IMR-90 (cell line): Measurements from ENCODE around the gene BATF. TPM values are rescaled to one million over a fixed set of nuclear protein-coding genes. Genes with fewer than 3 reads are reported as not detected.

Experiments
- ATAC-seq: fragments of 200-7000 bp; cut with Tn5 transposase; 2 replicates; pipeline ENCODE4 v1.9.1; 2020; ENCODE audit warnings: low read depth, mild to moderate bottlenecking, moderate library complexity
- BruUV-seq: library from RNA; stranded (reverse); fragments of 400-500 nt; replicated peaks from 2 replicates; lab custom pipeline; 2021; lab: Mats Ljungman, UMichigan
- CTCF ChIA-PET: fragments of 300-600 bp; formaldehyde crosslinking; extraction: SDS; loops from one replicate; lab custom pipeline; 2021; ENCODE audit warnings: antibody characterized with exemption; lab: Yijun Ruan, JAX
- POLR2A ChIA-PET: fragments of 300-600 bp; sonication (Branson Sonifier 250); formaldehyde crosslinking; loops from one replicate; lab custom pipeline; 2022; ENCODE audit warnings: antibody characterized with exemption; ENCODE audit not compliant: unreplicated experiment; lab: Charles Lee
- DNase-seq: peaks from one replicate; pipeline ENCODE4 v3.0.0; 2013
- H2AFZ ChIP-seq: replicated peaks from 2 replicates; pipeline ENCODE3; 2013; ENCODE audit warnings: low read length, mild to moderate bottlenecking; ENCODE audit not compliant: poor library complexity
- H2AK5ac ChIP-seq: 2 replicates; pipeline ENCODE4 v1.6.1; 2013; ENCODE audit warnings: low read depth, low read length, inconsistent platforms
- H2AK9ac ChIP-seq: replicated peaks from 2 replicates; pipeline ENCODE3; 2013; ENCODE audit warnings: mild to moderate bottlenecking, low read depth, low read length, moderate library complexity; ENCODE audit not compliant: poor library complexity
- H2BK120ac ChIP-seq: 2 replicates; pipeline ENCODE4 v1.6.1; 2013; ENCODE audit warnings: low read depth, low read length, inconsistent platforms
- H2BK15ac ChIP-seq: 3 replicates; pipeline ENCODE4 v1.6.1; 2013; ENCODE audit warnings: low read depth, low read length, inconsistent platforms
- H2BK20ac ChIP-seq: 2 replicates; pipeline ENCODE4 v1.6.1; 2013; ENCODE audit warnings: low read depth, mild to moderate bottlenecking, inconsistent platforms, low read length, moderate library complexity
- H2BK5ac ChIP-seq: 2 replicates; pipeline ENCODE4 v1.6.1; 2013; ENCODE audit warnings: mild to moderate bottlenecking, low read depth, low read length, inconsistent platforms; ENCODE audit not compliant: poor library complexity, severe bottlenecking
- H3K14ac ChIP-seq: replicated peaks from 2 replicates; pipeline ENCODE4 v1.6.1; 2013; ENCODE audit warnings: low read depth, low read length, inconsistent platforms
- H3K18ac ChIP-seq: 2 replicates; pipeline ENCODE4 v1.6.1; 2013; ENCODE audit warnings: low read depth, low read length, control low read depth
- H3K23ac ChIP-seq: 2 replicates; pipeline ENCODE4 v1.6.1; 2013; ENCODE audit warnings: low read depth, low read length, inconsistent platforms
- H3K27ac ChIP-seq: 2 replicates; pipeline ENCODE4 v1.5.1; 2013; ENCODE audit warnings: mild to moderate bottlenecking, control low read depth, low read length; ENCODE audit not compliant: insufficient read depth
- H3K27me3 ChIP-seq: 2 replicates; pipeline ENCODE4 v1.6.1; 2013; ENCODE audit warnings: low read length; ENCODE audit not compliant: control insufficient read depth, insufficient read depth
- H3K36me3 ChIP-seq: 2 replicates; pipeline ENCODE4 v1.6.1; 2013; ENCODE audit warnings: low read length, mixed read lengths; ENCODE audit not compliant: control insufficient read depth, insufficient read depth
- H3K4ac ChIP-seq: 2 replicates; pipeline ENCODE4 v1.6.1; 2013; ENCODE audit warnings: low read depth, low read length, inconsistent platforms
- H3K4me1 ChIP-seq: 2 replicates; pipeline ENCODE4 v1.6.1; 2013; ENCODE audit warnings: low read length, mixed read lengths; ENCODE audit not compliant: control insufficient read depth, insufficient read depth
- H3K4me2 ChIP-seq: 2 replicates; pipeline ENCODE4 v1.6.1; 2013; ENCODE audit warnings: low read depth, mild to moderate bottlenecking, control low read depth, low read length, moderate library complexity
- H3K4me3 ChIP-seq: 2 replicates; pipeline ENCODE4 v1.5.1; 2013; ENCODE audit warnings: low read depth, mild to moderate bottlenecking, control low read depth, low read length, moderate library complexity; ENCODE audit not compliant: insufficient read depth
- H3K56ac ChIP-seq: 2 replicates; pipeline ENCODE4 v1.6.1; 2013; ENCODE audit warnings: low read length, inconsistent platforms; ENCODE audit not compliant: insufficient read depth; ENCODE audit errors: extremely low read depth
- H3K79me1 ChIP-seq, 2 experiments: 2 replicates each; pipeline ENCODE4 v1.6.1; 2013; ENCODE audit warnings: low read length in 2 of 2, inconsistent platforms in 1 of 2, low read depth in 1 of 2
- H3K9ac ChIP-seq: 2 replicates; pipeline ENCODE4 v1.6.1; 2013; ENCODE audit warnings: low read depth, low read length, control low read depth
- H3K9me1 ChIP-seq: 2 replicates; pipeline ENCODE4 v1.6.1; 2013; ENCODE audit warnings: low read length, inconsistent platforms; ENCODE audit not compliant: insufficient read depth
- H3K9me3 ChIP-seq: 2 replicates; pipeline ENCODE4 v1.6.1; 2013; ENCODE audit warnings: low read length; ENCODE audit not compliant: control insufficient read depth, insufficient read depth
- H4K20me1 ChIP-seq: 2 replicates; pipeline ENCODE4 v1.6.1; 2013; ENCODE audit warnings: low read length, inconsistent platforms; ENCODE audit not compliant: insufficient read depth
- H4K5ac ChIP-seq: 2 replicates; pipeline ENCODE4 v1.6.1; 2013; ENCODE audit warnings: mild to moderate bottlenecking, low read depth, low read length, control low read depth
- H4K8ac ChIP-seq, 2 experiments: 2 replicates each; pipeline ENCODE4 v1.6.1; 2013; ENCODE audit warnings: low read depth in 2 of 2, low read length in 2 of 2, control low read depth in 1 of 2, inconsistent platforms in 1 of 2
- H4K91ac ChIP-seq: 2 replicates; pipeline ENCODE4 v1.6.1; 2013; ENCODE audit warnings: low read depth, low read length, inconsistent platforms; ENCODE audit not compliant: insufficient read depth
- BHLHE40 ChIP-seq: fragments of 150-350 bp; IDR thresholded peaks from 2 replicates; pipeline ENCODE4 v1.6.1; 2016; ENCODE audit warnings: mild to moderate bottlenecking, low read depth, low read length
- CEBPB ChIP-seq: IDR thresholded peaks from 2 replicates; pipeline ENCODE4 v1.6.1; 2012; ENCODE audit warnings: low read depth, low read length, improper control_type of control experiment
- CHD1 ChIP-seq: IDR thresholded peaks from 2 replicates; pipeline ENCODE4 v1.6.1; 2012; ENCODE audit warnings: low read depth, low read length, improper control_type of control experiment
- ELK1 ChIP-seq: fragments of 150-350 bp; IDR thresholded peaks from 2 replicates; pipeline ENCODE4 v1.6.1; 2016; ENCODE audit warnings: low read depth, mild to moderate bottlenecking, low read length, moderate library complexity, borderline replicate concordance
- FOS ChIP-seq: fragments of 150-350 bp; IDR thresholded peaks from 2 replicates; pipeline ENCODE4 v1.6.1; 2016; ENCODE audit warnings: low read depth, low read length
- MAZ ChIP-seq: IDR thresholded peaks from 2 replicates; pipeline ENCODE4 v1.6.1; 2012; ENCODE audit warnings: low read depth, mild to moderate bottlenecking, low read length, improper control_type of control experiment, moderate library complexity, borderline replicate concordance
- MXI1 ChIP-seq: IDR thresholded peaks from 2 replicates; pipeline ENCODE4 v1.6.1; 2012; ENCODE audit warnings: low read depth, mild to moderate bottlenecking, low read length, moderate library complexity, borderline replicate concordance
- NFE2L2 ChIP-seq: fragments of 150-350 bp; IDR thresholded peaks from 2 replicates; pipeline ENCODE4 v1.6.1; 2016; ENCODE audit warnings: low read depth, mild to moderate bottlenecking, low read length
- POLR2A ChIP-seq: IDR thresholded peaks from 2 replicates; pipeline ENCODE4 v1.6.1; 2012; ENCODE audit warnings: mild to moderate bottlenecking, low read depth, low read length
- RAD21 ChIP-seq: IDR thresholded peaks from 2 replicates; pipeline ENCODE4 v1.6.1; 2012; ENCODE audit warnings: low read length, improper control_type of control experiment
- RCOR1 ChIP-seq: IDR thresholded peaks from 2 replicates; pipeline ENCODE4 v1.6.1; 2012; ENCODE audit warnings: mild to moderate bottlenecking, low read length, improper control_type of control experiment; ENCODE audit not compliant: insufficient replicate concordance
- RFX5 ChIP-seq: IDR thresholded peaks from 2 replicates; pipeline ENCODE4 v1.8.0; 2012; ENCODE audit warnings: low read depth, mild to moderate bottlenecking, low read length, moderate library complexity
- SMC3 ChIP-seq: fragments of 150-350 bp; IDR thresholded peaks from 2 replicates; pipeline ENCODE4 v1.6.1; 2016; ENCODE audit warnings: low read depth, mild to moderate bottlenecking, antibody characterized with exemption, low read length, moderate library complexity
- WGBS, 2 experiments: methylation state at CpG; one replicate each; pipeline versions ENCODE4 v1.1.5 to v1.1.7; 2013; ENCODE audit warnings: missing lambda C conversion rate in 2 of 2; ENCODE audit not compliant: insufficient read length in 1 of 2; ENCODE audit errors: extremely low coverage in 2 of 2; 5-methylcytosine and 5-hydroxymethylcytosine counted together
- dilution Hi-C: fragments of 300-500 bp; cut with HindIII; formaldehyde crosslinking; loops from one replicate; pipeline ENCODE4 v1.14.3; 2018; ENCODE audit warnings: low sequenced_read_pairs; ENCODE audit not compliant: unreplicated experiment
- in situ Hi-C: fragments of 300-500 bp; cut with MboI; formaldehyde crosslinking; loops from 3 replicates; pipeline ENCODE4 v1.14.3; 2019; ENCODE audit warnings: low sequenced_read_pairs, inconsistent platforms, mixed read lengths
- intact Hi-C: fragments of 100-400 bp; cut with micrococcal nuclease; formaldehyde crosslinking; loops from 2 replicates; pipeline ENCODE4 v1.10.0; 2022
- polyA plus RNA-seq, 3 experiments: library from polyadenylated mRNA; depleted of rRNA; stranded (reverse); fragments of >200 nt; gene quantifications; 2 replicates each; pipeline ENCODE4 v1.2.3, GENCODE V29; 2012; ENCODE audit warnings: low replicate concordance in 1 of 3
- total RNA-seq: library from RNA; depleted of rRNA; stranded (reverse); fragments of >200 nt; gene quantifications from 2 replicates; pipeline ENCODE4 v1.2.3, GENCODE V29; 2012
- TF ChIP-seq, protein P1 (sequence below): conservative IDR thresholded peaks from 2 replicates; pipeline ENCODE4 v1.5.1; 2012; ENCODE audit warnings: mild to moderate bottlenecking, low read depth, low read length, improper control_type of control experiment
- TF ChIP-seq, protein P2 (sequence below): fragments of 150-350 bp; IDR thresholded peaks from 2 replicates; pipeline ENCODE4 v1.6.1; 2017; ENCODE audit warnings: mild to moderate bottlenecking, antibody characterized with exemption, low read length, low read depth

Gene BATF
- total and polyA plus RNA-seq, 2 of the 4 experiments (the other 2 are of a cell fraction): not detected

DNA sequence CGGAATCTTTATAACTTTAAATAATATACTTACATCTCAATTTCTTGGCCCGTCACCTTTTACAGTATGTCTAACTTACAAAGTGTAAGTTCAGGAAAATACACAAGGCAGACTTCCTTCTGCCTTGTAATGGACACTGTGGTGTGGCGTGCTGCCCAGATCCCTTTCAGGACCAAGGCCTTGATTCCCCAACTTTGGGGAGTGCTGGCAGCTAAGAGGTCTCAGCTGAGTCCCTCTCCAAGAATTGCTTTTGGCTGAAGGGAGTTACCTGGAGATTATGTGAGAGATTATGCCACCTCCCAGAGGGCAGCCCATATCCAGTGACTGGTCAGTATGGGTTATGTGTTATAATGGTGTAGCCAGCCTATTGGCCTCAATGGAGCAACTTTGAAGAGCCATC, 21.2 kb upstream of the BATF start:
- POLR2A ChIA-PET: no interaction called here
- Histone ChIP-seq H4K5ac (no peak overlapping the region), H3K79me1 (no peaks in the 10 kb centered on the region), H4K91ac (no peak overlapping the region), H4K20me1 (no peaks in the 10 kb centered on the region), H3K4me1 (no peaks in the 10 kb centered on the region), H2AFZ (no peak overlapping the region), H3K9me3 (no peaks in the 10 kb centered on the region), H3K9me1 (no peaks in the 10 kb centered on the region), H3K14ac (no peak overlapping the region), H3K4me3 (no peak overlapping the region), H2AK5ac (no peak overlapping the region), H3K23ac (no peak overlapping the region), H2AK9ac (no peak overlapping the region), H3K18ac (no peak overlapping the region), H3K36me3 (no peaks in the 10 kb centered on the region), H3K9ac (no peak overlapping the region), H2BK5ac (no peak overlapping the region), H2BK20ac (no peak overlapping the region), H3K4me2 (no peak overlapping the region), H2BK15ac (no peak overlapping the region), H3K4ac (no peak overlapping the region), H2BK120ac (no peak overlapping the region), H3K27me3 (peaks cover 4% of the 10 kb centered on the region; the same call in 1 of the 2 replicates), H3K56ac (no peak overlapping the region), H3K27ac (no peak overlapping the region), H4K8ac (no peak overlapping the region)
- TF ChIP-seq RCOR1 (no peak), RAD21 (no peak), FOS (no peak), CHD1 (no peak), ELK1 (no peak), RFX5 (no peak), MXI1 (no peak), NFE2L2 (no peak), CEBPB (no peak), SMC3 (no peak), BHLHE40 (no peak), MAZ (no peak), POLR2A (no peak)
- TF ChIP-seq, protein P1, sequence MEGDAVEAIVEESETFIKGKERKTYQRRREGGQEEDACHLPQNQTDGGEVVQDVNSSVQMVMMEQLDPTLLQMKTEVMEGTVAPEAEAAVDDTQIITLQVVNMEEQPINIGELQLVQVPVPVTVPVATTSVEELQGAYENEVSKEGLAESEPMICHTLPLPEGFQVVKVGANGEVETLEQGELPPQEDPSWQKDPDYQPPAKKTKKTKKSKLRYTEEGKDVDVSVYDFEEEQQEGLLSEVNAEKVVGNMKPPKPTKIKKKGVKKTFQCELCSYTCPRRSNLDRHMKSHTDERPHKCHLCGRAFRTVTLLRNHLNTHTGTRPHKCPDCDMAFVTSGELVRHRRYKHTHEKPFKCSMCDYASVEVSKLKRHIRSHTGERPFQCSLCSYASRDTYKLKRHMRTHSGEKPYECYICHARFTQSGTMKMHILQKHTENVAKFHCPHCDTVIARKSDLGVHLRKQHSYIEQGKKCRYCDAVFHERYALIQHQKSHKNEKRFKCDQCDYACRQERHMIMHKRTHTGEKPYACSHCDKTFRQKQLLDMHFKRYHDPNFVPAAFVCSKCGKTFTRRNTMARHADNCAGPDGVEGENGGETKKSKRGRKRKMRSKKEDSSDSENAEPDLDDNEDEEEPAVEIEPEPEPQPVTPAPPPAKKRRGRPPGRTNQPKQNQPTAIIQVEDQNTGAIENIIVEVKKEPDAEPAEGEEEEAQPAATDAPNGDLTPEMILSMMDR: no peak
- TF ChIP-seq, protein P2, sequence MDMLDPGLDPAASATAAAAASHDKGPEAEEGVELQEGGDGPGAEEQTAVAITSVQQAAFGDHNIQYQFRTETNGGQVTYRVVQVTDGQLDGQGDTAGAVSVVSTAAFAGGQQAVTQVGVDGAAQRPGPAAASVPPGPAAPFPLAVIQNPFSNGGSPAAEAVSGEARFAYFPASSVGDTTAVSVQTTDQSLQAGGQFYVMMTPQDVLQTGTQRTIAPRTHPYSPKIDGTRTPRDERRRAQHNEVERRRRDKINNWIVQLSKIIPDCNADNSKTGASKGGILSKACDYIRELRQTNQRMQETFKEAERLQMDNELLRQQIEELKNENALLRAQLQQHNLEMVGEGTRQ: no peak
- no peak for ATAC-seq
- intact Hi-C loops (no loop called here), dilution Hi-C loops (no loop called here), in situ Hi-C loops (no loop called here)
- WGBS, 2 experiments: no CpG with 5 or more reads among the region's 3 CpGs
- DNase-seq: no peak
- no TSS peak for BruUV-seq
- CTCF ChIA-PET: interaction anchor here (0.5 to 0.6 kb wide), 2 partner anchors 218 to 271 kb away, joined by 3 read pairs; no protein-coding TSS in a partner anchor
